Lower leg skin (tissue), 3 donors: ENCODE measurements around the gene HEATR5A.

Source experiments
- POLR2A ChIP-seq, 2 donors: fragments of 450-650 bp; IDR thresholded peaks; one replicate each; pipeline ENCODE4 v1.6.1; 2016 to 2017; ENCODE audit warnings: antibody characterized with exemption in 2 of 2, mild to moderate bottlenecking in 1 of 2, moderate library complexity in 1 of 2
- TF ChIP-seq, protein P1 (sequence below), 3 donors: fragments of 450-650 bp; IDR thresholded peaks; one replicate each; pipeline ENCODE4 v1.5.1; 2016; ENCODE audit warnings: antibody characterized with exemption in 3 of 3, mild to moderate bottlenecking in 3 of 3, moderate library complexity in 2 of 3

DNA sequence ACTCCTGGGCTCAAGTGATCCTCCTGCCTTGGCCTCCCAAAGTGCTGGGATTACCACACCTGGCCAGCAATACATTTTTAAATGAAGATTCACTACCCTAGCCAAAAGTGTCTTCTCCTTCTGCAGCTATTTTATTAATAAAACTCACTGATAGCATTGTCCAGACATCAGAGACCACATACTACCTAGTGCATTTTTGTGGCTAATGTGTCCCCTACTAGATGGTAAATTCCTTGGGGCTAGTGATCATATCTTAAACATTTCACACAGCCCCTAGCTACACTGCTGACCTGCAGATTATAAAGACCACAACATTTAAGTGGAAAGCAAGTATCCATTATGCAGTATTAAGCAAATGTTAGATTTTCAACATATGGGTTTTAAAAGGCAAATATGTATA lies 19.9 kb upstream of the HEATR5A start:
- TF ChIP-seq, protein P1, sequence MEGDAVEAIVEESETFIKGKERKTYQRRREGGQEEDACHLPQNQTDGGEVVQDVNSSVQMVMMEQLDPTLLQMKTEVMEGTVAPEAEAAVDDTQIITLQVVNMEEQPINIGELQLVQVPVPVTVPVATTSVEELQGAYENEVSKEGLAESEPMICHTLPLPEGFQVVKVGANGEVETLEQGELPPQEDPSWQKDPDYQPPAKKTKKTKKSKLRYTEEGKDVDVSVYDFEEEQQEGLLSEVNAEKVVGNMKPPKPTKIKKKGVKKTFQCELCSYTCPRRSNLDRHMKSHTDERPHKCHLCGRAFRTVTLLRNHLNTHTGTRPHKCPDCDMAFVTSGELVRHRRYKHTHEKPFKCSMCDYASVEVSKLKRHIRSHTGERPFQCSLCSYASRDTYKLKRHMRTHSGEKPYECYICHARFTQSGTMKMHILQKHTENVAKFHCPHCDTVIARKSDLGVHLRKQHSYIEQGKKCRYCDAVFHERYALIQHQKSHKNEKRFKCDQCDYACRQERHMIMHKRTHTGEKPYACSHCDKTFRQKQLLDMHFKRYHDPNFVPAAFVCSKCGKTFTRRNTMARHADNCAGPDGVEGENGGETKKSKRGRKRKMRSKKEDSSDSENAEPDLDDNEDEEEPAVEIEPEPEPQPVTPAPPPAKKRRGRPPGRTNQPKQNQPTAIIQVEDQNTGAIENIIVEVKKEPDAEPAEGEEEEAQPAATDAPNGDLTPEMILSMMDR (IDR thresholded peaks at IDR 0.05), result no peak
- no peak for TF ChIP-seq POLR2A (IDR thresholded peaks at IDR 0.05)
